ENCODE results near the gene KIF1A.

The KIF1A gene

GRCh38 chr2:240774856-240775255 lies 45.2 kb downstream of the KIF1A start:
- H3K79me2 ChIP-seq (ENCODE audit: insufficient read depth, low read length): no peaks in the 10 kb centered on the region
- no peaks in the 10 kb centered on the region for H4K20me1 ChIP-seq (ENCODE audit: insufficient read depth, low read length)
- H3K9ac ChIP-seq (ENCODE audit: low read length): no peak overlapping the region
- no peaks in the 10 kb centered on the region for H3K9me2 ChIP-seq (ENCODE audit: low read depth, low read length)
- H3F3A ChIP-seq (ENCODE audit: insufficient read depth, low read length): no peaks in the 10 kb centered on the region
- no peak overlapping the region for H3K27ac ChIP-seq (ENCODE audit: low read depth, low read length, poor library complexity, severe bottlenecking)
- H2AFZ ChIP-seq (ENCODE audit: low read length): no peak overlapping the region
- TF ChIP-seq CTCF (IDR thresholded peaks at IDR 0.05; ENCODE audit: low read length) (no peak), EZH2 (IDR thresholded peaks at IDR 0.05; ENCODE audit: borderline replicate concordance, low read length) (no peak)
- H3K4me3 ChIP-seq (ENCODE audit: low read depth, low read length, poor library complexity, severe bottlenecking): no peak overlapping the region
- no peaks in the 10 kb centered on the region for H3K9me3 ChIP-seq (ENCODE audit: low read length)
- no peaks in the 10 kb centered on the region for H3K4me1 ChIP-seq (ENCODE audit: insufficient read depth, low read length, severe bottlenecking)
- H3K4me2 ChIP-seq (ENCODE audit: low read length): no peak overlapping the region
- peaks cover 5% of the 10 kb centered on the region; the same call in 1 of the 2 replicates for H3K27me3 ChIP-seq (ENCODE audit: insufficient read depth, low read length)
- H3K36me3 ChIP-seq (ENCODE audit: insufficient read depth, low read length): no peaks in the 10 kb centered on the region

- no peak overlapping the region for H3K4me3 ChIP-seq (ENCODE audit: low read depth, low read length, poor library complexity, severe bottlenecking)
- H3K36me3 ChIP-seq (ENCODE audit: insufficient read depth, low read length): no peaks in the 10 kb centered on the region
- no peak overlapping the region for H3K9ac ChIP-seq (ENCODE audit: low read length)
- no peaks in the 10 kb centered on the region for H4K20me1 ChIP-seq (ENCODE audit: insufficient read depth, low read length)
- H3K9me3 ChIP-seq (ENCODE audit: low read length): no peaks in the 10 kb centered on the region
- H3K9me2 ChIP-seq (ENCODE audit: low read depth, low read length): no peaks in the 10 kb centered on the region
- TF ChIP-seq CTCF (IDR thresholded peaks at IDR 0.05; ENCODE audit: low read length) (no peak), EZH2 (IDR thresholded peaks at IDR 0.05; ENCODE audit: borderline replicate concordance, low read length) (no peak)
- H2AFZ ChIP-seq (ENCODE audit: low read length): no peak overlapping the region
- H3K4me2 ChIP-seq (ENCODE audit: low read length): no peak overlapping the region
- peaks cover 5% of the 10 kb centered on the region; the same call in 1 of the 2 replicates for H3K27me3 ChIP-seq (ENCODE audit: insufficient read depth, low read length)
- no peaks in the 10 kb centered on the region for H3K4me1 ChIP-seq (ENCODE audit: insufficient read depth, low read length, severe bottlenecking)
- H3K27ac ChIP-seq (ENCODE audit: low read depth, low read length, poor library complexity, severe bottlenecking): no peak overlapping the region
- no peaks in the 10 kb centered on the region for H3F3A ChIP-seq (ENCODE audit: insufficient read depth, low read length)
- no peaks in the 10 kb centered on the region for H3K79me2 ChIP-seq (ENCODE audit: insufficient read depth, low read length)
These were observed 50.9 kb downstream of the KIF1A start for GRCh38 chr2:240769096-240769495.

DNA sequence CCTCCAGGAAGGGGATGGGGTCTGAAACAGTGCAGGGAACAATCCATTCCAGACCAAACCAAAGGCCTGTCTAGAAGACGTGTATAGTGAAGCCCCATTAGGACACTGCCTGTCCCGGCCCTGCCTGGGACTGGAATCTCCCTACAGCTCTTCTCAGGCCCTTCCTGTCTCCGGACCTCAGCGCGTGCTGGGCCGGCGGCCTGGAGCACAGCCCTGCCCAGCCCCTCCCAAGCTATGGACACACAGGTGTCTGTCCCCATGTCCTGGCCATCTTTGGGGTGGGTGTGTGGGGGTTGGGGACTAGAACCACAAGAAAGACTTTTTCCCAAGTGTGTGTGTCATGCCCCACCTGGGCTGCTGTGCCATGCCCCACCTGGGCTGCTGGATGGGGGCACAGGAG lies 51.8 kb downstream of the KIF1A start:
- no peaks in the 10 kb centered on the region for H4K20me1 ChIP-seq (ENCODE audit: insufficient read depth, low read length)
- H3K36me3 ChIP-seq (ENCODE audit: insufficient read depth, low read length): no peaks in the 10 kb centered on the region

More for the DNA sequence above, 51.8 kb downstream of the KIF1A start:
- no peaks in the 10 kb centered on the region for H3K9me3 ChIP-seq (ENCODE audit: low read length)
- H3K4me2 ChIP-seq (ENCODE audit: low read length): no peak overlapping the region
- no peaks in the 10 kb centered on the region for H3K79me2 ChIP-seq (ENCODE audit: insufficient read depth, low read length)
- no peak overlapping the region for H3K4me3 ChIP-seq (ENCODE audit: low read depth, low read length, poor library complexity, severe bottlenecking)
- no peaks in the 10 kb centered on the region for H3K9me2 ChIP-seq (ENCODE audit: low read depth, low read length)
- H3K27ac ChIP-seq (ENCODE audit: low read depth, low read length, poor library complexity, severe bottlenecking): no peak overlapping the region
- no peaks in the 10 kb centered on the region for H3F3A ChIP-seq (ENCODE audit: insufficient read depth, low read length)
- no peak overlapping the region for H2AFZ ChIP-seq (ENCODE audit: low read length)
- TF ChIP-seq CTCF (IDR thresholded peaks at IDR 0.05; ENCODE audit: low read length): no peak
- H3K9ac ChIP-seq (ENCODE audit: low read length): no peak overlapping the region
- peaks cover 5% of the 10 kb centered on the region; the same call in 1 of the 2 replicates for H3K27me3 ChIP-seq (ENCODE audit: insufficient read depth, low read length)
- H3K4me1 ChIP-seq (ENCODE audit: insufficient read depth, low read length, severe bottlenecking): no peaks in the 10 kb centered on the region

Data from OCI-LY1 (cell line).